ENCODE results near the gene UBAC2. TPM values are rescaled to one million over a fixed set of nuclear protein-coding genes. Genes with fewer than 3 reads are reported as not detected.
"Not testable (repeated sequence)": the region's sequence is repeated elsewhere in the genome, so short reads cannot be mapped to it uniquely, and the experiment has no call there.

UBAC2 gene
- total and polyA plus RNA-seq, 4 donors, result 32.9 to 42.3 (median 35.3) TPM

DNA sequence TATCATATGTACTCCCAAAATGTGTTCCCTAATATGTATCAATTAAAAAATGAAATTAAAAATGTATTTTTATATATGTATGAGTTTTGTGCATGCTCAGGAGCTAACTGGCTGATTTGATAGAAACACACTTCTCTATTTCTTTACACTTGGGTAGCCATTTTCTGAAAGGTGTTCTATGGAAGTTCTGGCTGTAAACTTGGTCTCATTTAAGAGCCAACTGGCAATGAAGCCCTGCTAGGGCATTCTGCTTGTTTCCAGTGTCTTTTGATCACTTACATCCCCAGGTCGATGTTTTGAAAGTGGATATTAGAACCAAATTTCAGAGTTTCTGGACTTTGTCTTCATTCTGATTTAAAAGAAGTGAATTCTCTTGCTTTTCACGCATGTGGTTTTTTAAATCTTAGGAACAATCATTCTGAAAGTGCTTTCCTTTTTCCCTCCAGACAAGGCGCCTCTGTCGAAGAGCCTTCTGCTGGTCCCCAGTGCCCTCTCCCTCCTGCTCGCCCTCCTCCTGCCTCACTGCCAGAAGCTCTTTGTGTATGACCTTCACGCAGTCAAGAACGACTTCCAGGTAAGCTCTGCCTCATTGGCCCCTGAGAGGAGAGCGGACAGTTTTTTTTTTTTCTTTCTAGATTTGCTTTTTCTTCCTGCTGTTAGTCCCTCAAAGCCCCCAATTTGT, 37.5 kb downstream of the UBAC2 start:
- no peak for TF ChIP-seq MAX (IDR thresholded peaks at IDR 0.05)
- TF ChIP-seq YY1 (IDR thresholded peaks at IDR 0.05), result no peak
- TF ChIP-seq FOXA2 (IDR thresholded peaks at IDR 0.05), result no peak
- Histone ChIP-seq H3K9me3 (ENCODE audit: control insufficient read depth in 4 of 4, low read length in 3 of 4) (no peaks in the 10 kb centered on the region), H3K27ac (ENCODE audit: low read depth in 1 of 2, low read length in 2 of 2) (peak overlapping the region; percentile 51 to 66), H3K9ac (ENCODE audit: low read depth in 1 of 2, low read length in 2 of 2) (peak overlapping the region; percentile 42 to 70), H3K27me3 (ENCODE audit: control insufficient read depth in 4 of 4, insufficient read depth in 4 of 4, low read length in 3 of 4) (no peaks in the 10 kb centered on the region), H3K36me3 (ENCODE audit: control insufficient read depth in 4 of 4, insufficient read depth in 3 of 4, low read depth in 1 of 4, low read length in 3 of 4) (peaks cover 0 to 5% (median 0%) of the 10 kb centered on the region in 4 donors), H3K4me3 (ENCODE audit: low read depth in 1 of 3, low read length in 3 of 3) (peak overlapping the region in 1 of 3 donors; percentile 37), H3K4me1 (ENCODE audit: control insufficient read depth in 4 of 4, insufficient read depth in 4 of 4, low read length in 3 of 4) (peaks cover 0 to 5% (median 1%) of the 10 kb centered on the region in 4 donors)
- WGBS, result 44% methylated on average over 8 of the region's 8 CpGs
- DNase-seq (ENCODE audit: low spot score), result no peak

GRCh38 chr13:99246100-99246499, 45.4 kb downstream of the UBAC2 start:
- Histone ChIP-seq H3K4me1 (ENCODE audit: control insufficient read depth in 4 of 4, insufficient read depth in 4 of 4, low read length in 3 of 4) (no peaks in the 10 kb centered on the region), H3K9me3 (ENCODE audit: control insufficient read depth in 4 of 4, low read length in 3 of 4) (no peaks in the 10 kb centered on the region), H3K27me3 (ENCODE audit: control insufficient read depth in 4 of 4, insufficient read depth in 4 of 4, low read length in 3 of 4) (no peaks in the 10 kb centered on the region), H3K27ac (ENCODE audit: low read depth in 1 of 2, low read length in 2 of 2) (no peak overlapping the region), H3K9ac (ENCODE audit: low read depth in 1 of 2, low read length in 2 of 2) (no peak overlapping the region), H3K4me3 (ENCODE audit: low read depth in 1 of 3, low read length in 3 of 3) (no peak overlapping the region), H3K36me3 (ENCODE audit: control insufficient read depth in 4 of 4, insufficient read depth in 3 of 4, low read depth in 1 of 4, low read length in 3 of 4) (peaks cover 0 to 4% (median under 1%) of the 10 kb centered on the region in 4 donors)
- WGBS, result 100% methylated on average over 1 of the region's 1 CpG
- DNase-seq (ENCODE audit: low spot score), result no peak
- TF ChIP-seq ZBTB33 (IDR thresholded peaks at IDR 0.05) (no peak), GABPA (IDR thresholded peaks at IDR 0.05 in 1 of 2, conservative IDR thresholded peaks at IDR 0.05 in 1 of 2) (no peak), YY1 (IDR thresholded peaks at IDR 0.05) (no peak), FOXA1 (IDR thresholded peaks at IDR 0.05) (no peak), MAX (IDR thresholded peaks at IDR 0.05) (no peak)

DNA sequence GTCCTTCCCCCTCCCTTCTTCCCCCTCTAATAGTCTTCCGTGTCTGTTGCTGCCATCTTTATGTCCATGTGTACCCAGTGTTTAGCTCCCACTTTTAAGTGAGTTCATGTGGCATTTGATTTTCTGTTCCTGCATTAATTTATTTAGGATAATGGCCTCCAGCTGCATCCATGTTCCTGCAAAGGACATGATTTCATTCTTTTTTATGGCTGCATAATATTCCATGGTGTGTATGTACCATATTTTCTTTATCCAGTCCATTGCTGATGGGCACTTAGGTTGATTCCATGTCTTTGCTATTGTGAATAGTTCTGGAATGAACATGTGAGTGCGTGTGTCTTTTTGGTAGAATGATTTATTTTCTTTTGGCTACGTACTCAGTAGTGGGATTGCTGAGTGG, 48.5 kb downstream of the UBAC2 start:
- H3K9me3 ChIP-seq (ENCODE audit: control insufficient read depth in 4 of 4, low read length in 3 of 4); H3K36me3 ChIP-seq (ENCODE audit: control insufficient read depth in 4 of 4, insufficient read depth in 3 of 4, low read depth in 1 of 4, low read length in 3 of 4); H3K27me3 ChIP-seq (ENCODE audit: control insufficient read depth in 4 of 4, insufficient read depth in 4 of 4, low read length in 3 of 4); H3K9ac ChIP-seq (ENCODE audit: low read depth in 1 of 2, low read length in 2 of 2); H3K27ac ChIP-seq (ENCODE audit: low read depth in 1 of 2, low read length in 2 of 2); H3K4me3 ChIP-seq (ENCODE audit: low read depth in 1 of 3, low read length in 3 of 3); DNase-seq (ENCODE audit: low spot score); H3K4me1 ChIP-seq (ENCODE audit: control insufficient read depth in 4 of 4, insufficient read depth in 4 of 4, low read length in 3 of 4): not testable (repeated sequence)
- 96% methylated on average over 3 of the region's 3 CpGs for WGBS

- H3K9me3 ChIP-seq (ENCODE audit: control insufficient read depth in 4 of 4, low read length in 3 of 4); H3K36me3 ChIP-seq (ENCODE audit: control insufficient read depth in 4 of 4, insufficient read depth in 3 of 4, low read depth in 1 of 4, low read length in 3 of 4); H3K4me3 ChIP-seq (ENCODE audit: low read depth in 1 of 3, low read length in 3 of 3); H3K27ac ChIP-seq (ENCODE audit: low read depth in 1 of 2, low read length in 2 of 2); H3K9ac ChIP-seq (ENCODE audit: low read depth in 1 of 2, low read length in 2 of 2); H3K4me1 ChIP-seq (ENCODE audit: control insufficient read depth in 4 of 4, insufficient read depth in 4 of 4, low read length in 3 of 4); H3K27me3 ChIP-seq (ENCODE audit: control insufficient read depth in 4 of 4, insufficient read depth in 4 of 4, low read length in 3 of 4); DNase-seq (ENCODE audit: low spot score): not testable (repeated sequence)
- 98% methylated on average over 2 of the region's 2 CpGs for WGBS
Measured at GRCh38 chr13:99249606-99250005, 49.0 kb downstream of the UBAC2 start.
